Measurements from ENCODE around the gene EPB41L5. TPM values are rescaled to one million over a fixed set of nuclear protein-coding genes. Genes with fewer than 3 reads are reported as not detected.
"Not testable (repeated sequence)": the region's sequence is repeated elsewhere in the genome, so short reads cannot be mapped to it uniquely, and the experiment has no call there.

EPB41L5 gene
- total RNA-seq, 1 experiment from 2014 or later: 83.0 TPM

- no peaks in the 10 kb centered on the region for H3K4me1 ChIP-seq
- H3K27me3 ChIP-seq (replicated peaks; ENCODE audit: control insufficient read depth, insufficient read depth, low read length): no peaks in the 10 kb centered on the region
- no peaks in the 10 kb centered on the region for H3K27me3 Mint-ChIP-seq (ENCODE audit: insufficient read depth, unreplicated experiment)
- no peak overlapping the region for H3K27ac Mint-ChIP-seq (ENCODE audit: unreplicated experiment)
- TF ChIP-seq CTCF (IDR thresholded peaks at IDR 0.05; ENCODE audit: insufficient read depth in 1 of 2, low read depth in 1 of 2, low read length in 1 of 2, severe bottlenecking in 1 of 2, unreplicated experiment in 1 of 2): no peak
- no peaks in the 10 kb centered on the region for H3K4me1 Mint-ChIP-seq (ENCODE audit: low read depth, unreplicated experiment)
- H3K36me3 Mint-ChIP-seq (ENCODE audit: insufficient read depth, unreplicated experiment): peaks cover 40% of the 10 kb centered on the region
- ChIA-PET CTCF (no interaction called here), POLR2A (no interaction called here)
- H3K36me3 ChIP-seq (ENCODE audit: control insufficient read depth, insufficient read depth, low read length): no peaks in the 10 kb centered on the region
- H3K9me3 ChIP-seq: no peaks in the 10 kb centered on the region
- intact Hi-C loops (cut with micrococcal nuclease; ENCODE audit: unreplicated experiment): no loop called here
- H3K4me3 ChIP-seq (ENCODE audit: low read depth, low read length): no peak overlapping the region
- no peak for DNase-seq
- BruUV-seq (replicated peaks): no TSS peak
- no peak overlapping the region for H3K4me3 Mint-ChIP-seq (ENCODE audit: unreplicated experiment)
- no peaks in the 10 kb centered on the region for H3K9me3 Mint-ChIP-seq (ENCODE audit: unreplicated experiment)
These were observed 105.1 kb downstream of the EPB41L5 start for GRCh38 chr2:120118018-120118417.

- BruUV-seq (replicated peaks): no TSS peak
These were observed 105.6 kb downstream of the EPB41L5 start for GRCh38 chr2:120118471-120118870.

GRCh38 chr2:120121337-120121736 lies 108.5 kb downstream of the EPB41L5 start:
- CTCF ChIA-PET; H3K27me3 ChIP-seq (replicated peaks; ENCODE audit: control insufficient read depth, insufficient read depth, low read length); H3K4me3 ChIP-seq (ENCODE audit: low read depth, low read length); H3K9me3 Mint-ChIP-seq (ENCODE audit: unreplicated experiment); H3K27ac Mint-ChIP-seq (ENCODE audit: unreplicated experiment); H3K27me3 Mint-ChIP-seq (ENCODE audit: insufficient read depth, unreplicated experiment); H3K9me3 ChIP-seq; POLR2A ChIA-PET; H3K36me3 ChIP-seq (ENCODE audit: control insufficient read depth, insufficient read depth, low read length); DNase-seq; intact Hi-C loops (cut with micrococcal nuclease; ENCODE audit: unreplicated experiment); BruUV-seq (replicated peaks); H3K4me1 ChIP-seq; H3K4me1 Mint-ChIP-seq (ENCODE audit: low read depth, unreplicated experiment); H3K4me3 Mint-ChIP-seq (ENCODE audit: unreplicated experiment): not testable (repeated sequence)
- peaks cover 54% of the 10 kb centered on the region for H3K36me3 Mint-ChIP-seq (ENCODE audit: insufficient read depth, unreplicated experiment)

More at GRCh38 chr2:120118471-120118870, 105.6 kb downstream of the EPB41L5 start:
- no peaks in the 10 kb centered on the region for H3K4me1 ChIP-seq
- H3K4me3 ChIP-seq (ENCODE audit: low read depth, low read length): no peak overlapping the region
- no peaks in the 10 kb centered on the region for H3K27me3 ChIP-seq (replicated peaks; ENCODE audit: control insufficient read depth, insufficient read depth, low read length)
- no peak for DNase-seq
- intact Hi-C loops (cut with micrococcal nuclease; ENCODE audit: unreplicated experiment): no loop called here
- CTCF ChIA-PET: no interaction called here
- no peaks in the 10 kb centered on the region for H3K4me1 Mint-ChIP-seq (ENCODE audit: low read depth, unreplicated experiment)
- peaks cover 40% of the 10 kb centered on the region for H3K36me3 Mint-ChIP-seq (ENCODE audit: insufficient read depth, unreplicated experiment)
- POLR2A ChIA-PET: no interaction called here
- H3K9me3 ChIP-seq: no peaks in the 10 kb centered on the region
- no peak overlapping the region for H3K4me3 Mint-ChIP-seq (ENCODE audit: unreplicated experiment)
- H3K27me3 Mint-ChIP-seq (ENCODE audit: insufficient read depth, unreplicated experiment): no peaks in the 10 kb centered on the region
- H3K9me3 Mint-ChIP-seq (ENCODE audit: unreplicated experiment): no peaks in the 10 kb centered on the region
- H3K27ac Mint-ChIP-seq (ENCODE audit: unreplicated experiment): no peak overlapping the region
- no peaks in the 10 kb centered on the region for H3K36me3 ChIP-seq (ENCODE audit: control insufficient read depth, insufficient read depth, low read length)
- TF ChIP-seq CTCF (IDR thresholded peaks at IDR 0.05; ENCODE audit: insufficient read depth in 1 of 2, low read depth in 1 of 2, low read length in 1 of 2, severe bottlenecking in 1 of 2, unreplicated experiment in 1 of 2): no peak

GRCh38 chr2:120123090-120123489 lies 110.2 kb downstream of the EPB41L5 start:
- Mint-ChIP-seq H3K27ac (ENCODE audit: unreplicated experiment) (no peak overlapping the region), H3K36me3 (ENCODE audit: insufficient read depth, unreplicated experiment) (peaks cover 47% of the 10 kb centered on the region), H3K27me3 (ENCODE audit: insufficient read depth, unreplicated experiment) (no peaks in the 10 kb centered on the region), H3K4me1 (ENCODE audit: low read depth, unreplicated experiment) (no peaks in the 10 kb centered on the region), H3K4me3 (ENCODE audit: unreplicated experiment) (no peak overlapping the region), H3K9me3 (ENCODE audit: unreplicated experiment) (no peaks in the 10 kb centered on the region)
- Histone ChIP-seq H3K9me3 (no peaks in the 10 kb centered on the region), H3K36me3 (ENCODE audit: control insufficient read depth, insufficient read depth, low read length) (no peaks in the 10 kb centered on the region; the same call in 1 of the 2 replicates), H3K27me3 (replicated peaks; ENCODE audit: control insufficient read depth, insufficient read depth, low read length) (no peaks in the 10 kb centered on the region), H3K4me3 (ENCODE audit: low read depth, low read length) (no peak overlapping the region), H3K4me1 (no peaks in the 10 kb centered on the region)
- intact Hi-C loops (cut with micrococcal nuclease; ENCODE audit: unreplicated experiment): no loop called here
- CTCF ChIA-PET: interaction anchor here (0.7 kb wide), 1 partner anchor 51 kb away, joined by 4 read pairs; no protein-coding TSS in a partner anchor
- no peak for TF ChIP-seq CTCF (IDR thresholded peaks at IDR 0.05; ENCODE audit: insufficient read depth in 1 of 2, low read depth in 1 of 2, low read length in 1 of 2, severe bottlenecking in 1 of 2, unreplicated experiment in 1 of 2)
- no peak for DNase-seq
- POLR2A ChIA-PET: interaction anchor here (0.6 kb wide), 1 partner anchor 36 kb away, joined by 4 read pairs; no protein-coding TSS in a partner anchor
- no TSS peak for BruUV-seq (replicated peaks)
